SKM-1 (cell line): Measurements from ENCODE around the gene PRKACA.
A peak's percentile ranks its signal among the peaks of the same experiment; 100 is the strongest.
"Not testable (repeated sequence)": the region's sequence is repeated elsewhere in the genome, so short reads cannot be mapped to it uniquely, and the experiment has no call there.

Experiments used
- DNase-seq: peaks from one replicate; lab custom pipeline; 2025; ENCODE audit not compliant: unreplicated experiment; lab: John Stamatoyannopoulos, UW

The PRKACA gene

GRCh38 chr19:14148751-14149410, 31.3 kb upstream of the PRKACA start:
- DNase-seq, result no peak

GRCh38 chr19:14147797-14148605, 30.4 kb upstream of the PRKACA start:
- no peak for DNase-seq

- no peak for DNase-seq
Observed at GRCh38 chr19:14146789-14147216, 29.2 kb upstream of the PRKACA start.

GRCh38 chr19:14146169-14146568, 28.6 kb upstream of the PRKACA start:
- DNase-seq, result not testable (repeated sequence)

- no peak for DNase-seq
Observed at GRCh38 chr19:14145381-14145780, 27.8 kb upstream of the PRKACA start.

- no peak for DNase-seq
Observed at GRCh38 chr19:14142262-14143190, 25.0 kb upstream of the PRKACA start.

GRCh38 chr19:14141041-14141440, 23.5 kb upstream of the PRKACA start:
- no peak for DNase-seq

- DNase-seq, result peak; percentile 68
Observed at GRCh38 chr19:14139944-14140343, 22.4 kb upstream of the PRKACA start.

- DNase-seq, result no peak
Observed at GRCh38 chr19:14138576-14139265, 21.2 kb upstream of the PRKACA start.

- DNase-seq, result peak; percentile 100
Observed at GRCh38 chr19:14136509-14137281, 19.1 kb upstream of the PRKACA start, which contains the start of gene ASF1B. Gene ASF1B (minus strand): TSS chr19:14136589. CDS start chr19:14136456, 133 bp downstream.

- no peak for DNase-seq
Observed at GRCh38 chr19:14135985-14136508, 18.5 kb upstream of the PRKACA start.

GRCh38 chr19:14135355-14135754, 17.8 kb upstream of the PRKACA start:
- no peak for DNase-seq

- peak; percentile 44 for DNase-seq
Observed at GRCh38 chr19:14127929-14128509, 10.5 kb upstream of the PRKACA start.

GRCh38 chr19:14127176-14127575, 9.6 kb upstream of the PRKACA start:
- no peak for DNase-seq

GRCh38 chr19:14122924-14123323, 5.4 kb upstream of the PRKACA start:
- no peak for DNase-seq

- no peak for DNase-seq
Observed at GRCh38 chr19:14120497-14120780, 2.9 kb upstream of the PRKACA start.

GRCh38 chr19:14119644-14120496, 2.3 kb upstream of the PRKACA start:
- no peak for DNase-seq

- DNase-seq, result no peak
Observed at GRCh38 chr19:14119146-14119545, 1.6 kb upstream of the PRKACA start.
